PFSK-1 (cell line): ENCODE results near the gene POLR3A.

ENCODE experiments used
- FOXP2 ChIP-seq: optimal IDR thresholded peaks from 2 replicates; pipeline ENCODE3; 2011; ENCODE audit warnings: borderline replicate concordance, control low read depth, inconsistent platforms; ENCODE audit not compliant: insufficient read depth; ENCODE audit errors: extremely low read length, extremely low read depth
- POLR2AphosphoS5 ChIP-seq: IDR thresholded peaks from 2 replicates; pipeline ENCODE4 v1.6.1; 2012; ENCODE audit warnings: low read depth, mild to moderate bottlenecking, control low read depth, low read length, moderate library complexity
- REST ChIP-seq, 2 experiments: IDR thresholded peaks; 2 replicates each; pipeline versions ENCODE4 v1.6.1 to v1.8.0; 2011 to 2012; ENCODE audit warnings: low read depth in 2 of 2, low read length in 2 of 2, control low read depth in 1 of 2, inconsistent platforms in 1 of 2, mild to moderate bottlenecking in 1 of 2, moderate library complexity in 1 of 2; ENCODE audit not compliant: insufficient read depth in 1 of 2
- SIN3A ChIP-seq: IDR thresholded peaks from 2 replicates; pipeline ENCODE4 v1.6.1; 2012; ENCODE audit warnings: mild to moderate bottlenecking, low read length, moderate library complexity, borderline replicate concordance; ENCODE audit not compliant: insufficient read depth
- TAF1 ChIP-seq: IDR thresholded peaks from 2 replicates; pipeline ENCODE4 v1.6.1; 2012; ENCODE audit warnings: low read length, control low read depth, borderline replicate concordance; ENCODE audit not compliant: insufficient read depth

Gene POLR3A

GRCh38 chr10:77920495-77920894 lies 108.8 kb downstream of the POLR3A start:
- TF ChIP-seq REST (IDR thresholded peaks at IDR 0.05; ENCODE audit: insufficient read depth in 1 of 2, low read depth in 2 of 2, low read length in 2 of 2) (no peak), SIN3A (no peak), POLR2AphosphoS5 (no peak), FOXP2 (no peak), TAF1 (no peak)

GRCh38 chr10:77919713-77920108 lies 109.6 kb downstream of the POLR3A start:
- no peak for TF ChIP-seq POLR2AphosphoS5
- TF ChIP-seq TAF1, result no peak
